Measurements from ENCODE around the gene SUFU.

SUFU gene

GRCh38 chr10:102626026-102626685 is 122.4 kb downstream of the SUFU start:
- DNase-seq (ENCODE audit: low read depth) = no peak
- no peak overlapping the region for H3K4me3 ChIP-seq (ENCODE audit: low read depth, low read length)
- TF ChIP-seq CTCF (IDR thresholded peaks at IDR 0.05; ENCODE audit: insufficient read depth, low read depth, low read length, missing control alignments) = no peak

GRCh38 chr10:102627291-102627735 is 123.5 kb downstream of the SUFU start:
- no peak for DNase-seq (ENCODE audit: low read depth)
- no peak overlapping the region for H3K4me3 ChIP-seq (ENCODE audit: low read depth, low read length)

GRCh38 chr10:102627736-102628293 is 124.0 kb downstream of the SUFU start:
- no peak overlapping the region for H3K4me3 ChIP-seq (ENCODE audit: low read depth, low read length)
- TF ChIP-seq CTCF (IDR thresholded peaks at IDR 0.05; ENCODE audit: insufficient read depth, low read depth, low read length, missing control alignments) = no peak
- DNase-seq (ENCODE audit: low read depth) = no peak

More at GRCh38 chr10:102627291-102627735, 123.5 kb downstream of the SUFU start:
- no peak for TF ChIP-seq CTCF (IDR thresholded peaks at IDR 0.05; ENCODE audit: insufficient read depth, low read depth, low read length, missing control alignments)

- no peak for DNase-seq (ENCODE audit: low read depth)
Measured at GRCh38 chr10:102628451-102628911, 124.7 kb downstream of the SUFU start.

GRCh38 chr10:102629661-102630614 is 126.2 kb downstream of the SUFU start:
- no peak for DNase-seq (ENCODE audit: low read depth)
- H3K4me3 ChIP-seq (ENCODE audit: low read depth, low read length) = no peak overlapping the region
- TF ChIP-seq CTCF (IDR thresholded peaks at IDR 0.05; ENCODE audit: insufficient read depth, low read depth, low read length, missing control alignments) = no peak

More at GRCh38 chr10:102628451-102628911, 124.7 kb downstream of the SUFU start:
- no peak overlapping the region for H3K4me3 ChIP-seq (ENCODE audit: low read depth, low read length)
- TF ChIP-seq CTCF (IDR thresholded peaks at IDR 0.05; ENCODE audit: insufficient read depth, low read depth, low read length, missing control alignments) = no peak

GRCh38 chr10:102630663-102631062 is 126.9 kb downstream of the SUFU start:
- DNase-seq (ENCODE audit: low read depth) = no peak
- no peak for TF ChIP-seq CTCF (IDR thresholded peaks at IDR 0.05; ENCODE audit: insufficient read depth, low read depth, low read length, missing control alignments)
- no peak overlapping the region for H3K4me3 ChIP-seq (ENCODE audit: low read depth, low read length)
